SK-N-SH treated with all-trans-retinoic acid at 6 μM for 48 hours (cell line): Measurements from ENCODE around the gene SFI1.

Experiments used
- ATAC-seq: fragments of 200-7000 bp; cut with Tn5 transposase; 3 replicates; pipeline ENCODE4 v1.9.1; 2020; ENCODE audit warnings: mild to moderate bottlenecking, moderate library complexity
- ARNTL ChIP-seq: fragments of 450-650 bp; formaldehyde crosslinking; IDR thresholded peaks from 2 replicates; pipeline ENCODE4 v1.5.0; 2020; ENCODE audit warnings: low read depth, mild to moderate bottlenecking, moderate library complexity, borderline replicate concordance
- CSDC2 ChIP-seq: fragments of 250-450 bp; sonication (Bioruptor Pico); IDR thresholded peaks from 2 replicates; pipeline ENCODE4 v1.5.0; 2020; ENCODE audit warnings: mild to moderate bottlenecking, moderate library complexity
- CSRNP3 ChIP-seq: fragments of 250-450 bp; sonication (Bioruptor Pico); IDR thresholded peaks from 2 replicates; pipeline ENCODE4 v1.5.1; 2021; ENCODE audit warnings: mild to moderate bottlenecking, moderate library complexity
- ESRRG ChIP-seq: fragments of 250-450 bp; sonication (Bioruptor Pico); IDR thresholded peaks from 2 replicates; pipeline ENCODE4 v1.6.1; 2021; ENCODE audit warnings: mild to moderate bottlenecking
- GLIS3 ChIP-seq: fragments of 250-450 bp; sonication (Bioruptor Pico); IDR thresholded peaks from 2 replicates; pipeline ENCODE4 v1.5.0; 2020; ENCODE audit warnings: mild to moderate bottlenecking, moderate library complexity
- ISL1 ChIP-seq: fragments of 250-450 bp; sonication (Bioruptor Pico); IDR thresholded peaks from 2 replicates; pipeline ENCODE4 v2.1.2; 2022; ENCODE audit warnings: mild to moderate bottlenecking, moderate library complexity
- OSR1 ChIP-seq: fragments of 250-450 bp; sonication (Bioruptor Pico); IDR thresholded peaks from 2 replicates; pipeline ENCODE4 v1.8.0; 2022; ENCODE audit warnings: moderate library complexity, mild to moderate bottlenecking, inconsistent platforms
- POU6F1 ChIP-seq: fragments of 250-450 bp; sonication (Bioruptor Pico); IDR thresholded peaks from 2 replicates; pipeline ENCODE4 v1.8.0; 2021; ENCODE audit warnings: low read depth, mild to moderate bottlenecking, moderate library complexity, borderline replicate concordance
- PPARA ChIP-seq: fragments of 250-450 bp; sonication (Bioruptor Pico); IDR thresholded peaks from 2 replicates; pipeline ENCODE4 v1.5.0; 2020; ENCODE audit warnings: mild to moderate bottlenecking, borderline replicate concordance
- RARB ChIP-seq: fragments of 250-450 bp; sonication (Bioruptor Pico); IDR thresholded peaks from 2 replicates; pipeline ENCODE4 v1.8.0; 2021; ENCODE audit warnings: mild to moderate bottlenecking, moderate library complexity
- SNAI2 ChIP-seq: fragments of 250-450 bp; sonication (Bioruptor Pico); IDR thresholded peaks from 2 replicates; pipeline ENCODE4 v1.5.0; 2020; ENCODE audit warnings: mild to moderate bottlenecking, moderate library complexity
- TCF4 ChIP-seq: fragments of 250-450 bp; sonication (Bioruptor Pico); IDR thresholded peaks from 2 replicates; pipeline ENCODE4 v1.8.0; 2021; ENCODE audit warnings: mild to moderate bottlenecking, moderate library complexity, borderline replicate concordance
- TOX ChIP-seq: fragments of 250-450 bp; sonication (Bioruptor Pico); IDR thresholded peaks from 2 replicates; pipeline ENCODE4 v1.8.0; 2021; ENCODE audit warnings: mild to moderate bottlenecking, moderate library complexity, borderline replicate concordance
- TSHZ2 ChIP-seq: fragments of 250-450 bp; sonication (Bioruptor Pico); IDR thresholded peaks from 2 replicates; pipeline ENCODE4 v1.5.0; 2020; ENCODE audit warnings: mild to moderate bottlenecking, moderate library complexity
- ZC3H10 ChIP-seq: fragments of 250-450 bp; sonication (Bioruptor Pico); IDR thresholded peaks from 2 replicates; pipeline ENCODE4 v1.5.1; 2021; ENCODE audit warnings: mild to moderate bottlenecking, moderate library complexity
- ZFP3 ChIP-seq: fragments of 250-450 bp; sonication (Bioruptor Pico); IDR thresholded peaks from 2 replicates; pipeline ENCODE4 v1.5.0; 2020; ENCODE audit warnings: mild to moderate bottlenecking, moderate library complexity
- ZFP30 ChIP-seq: fragments of 450-650 bp; formaldehyde crosslinking; IDR thresholded peaks from 2 replicates; pipeline ENCODE4 v1.5.0; 2022; ENCODE audit warnings: mild to moderate bottlenecking, moderate library complexity
- ZNF565 ChIP-seq: fragments of 450-650 bp; formaldehyde crosslinking; conservative IDR thresholded peaks from 2 replicates; pipeline ENCODE4 v1.5.0; 2020; ENCODE audit warnings: low read depth, mild to moderate bottlenecking, moderate library complexity
- ZNF70 ChIP-seq: fragments of 450-650 bp; formaldehyde crosslinking; IDR thresholded peaks from 2 replicates; pipeline ENCODE4 v1.5.0; 2020; ENCODE audit warnings: mild to moderate bottlenecking, moderate library complexity
- ZNF8 ChIP-seq: fragments of 450-650 bp; formaldehyde crosslinking; IDR thresholded peaks from 2 replicates; pipeline ENCODE4 v1.5.0; 2020; ENCODE audit warnings: mild to moderate bottlenecking, moderate library complexity
- TF ChIP-seq, protein P1 (sequence below): fragments of 250-450 bp; sonication (Bioruptor Pico); IDR thresholded peaks from 2 replicates; pipeline ENCODE4 v1.5.1; 2020; ENCODE audit warnings: low read depth, mild to moderate bottlenecking, moderate library complexity
- TF ChIP-seq, protein P2 (sequence below): fragments of 250-450 bp; sonication (Bioruptor Pico); IDR thresholded peaks from 2 replicates; pipeline ENCODE4 v1.8.0; 2020; ENCODE audit warnings: mild to moderate bottlenecking, moderate library complexity, borderline replicate concordance

Gene SFI1

DNA sequence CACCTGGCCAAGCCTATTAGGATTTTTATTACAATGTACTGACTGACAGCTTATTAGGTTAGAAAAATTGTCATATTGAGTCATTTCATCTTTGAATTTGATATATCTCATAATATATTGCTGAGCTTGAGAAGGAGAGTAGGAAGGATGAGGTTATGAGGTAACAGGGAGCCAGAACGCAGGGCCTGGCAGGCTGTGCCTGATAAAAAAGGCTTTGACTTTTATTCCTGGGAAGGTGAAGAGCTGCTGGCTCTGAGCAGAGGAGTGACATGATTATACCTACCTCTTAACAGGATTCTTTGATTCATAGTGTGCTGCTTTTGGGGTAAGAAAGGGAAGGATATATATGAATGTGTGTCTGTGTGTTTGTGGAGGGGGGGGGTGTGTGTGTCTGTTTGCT lies 70.9 kb downstream of the SFI1 start:
- no peak for ATAC-seq
- TF ChIP-seq OSR1 = no peak
- no peak for TF ChIP-seq TSHZ2 (CRISPR knock-in tag)
- TF ChIP-seq ZC3H10 (CRISPR knock-in tag) = no peak
- no peak for TF ChIP-seq ZNF8
- TF ChIP-seq SNAI2 (CRISPR knock-in tag) = no peak
- no peak for TF ChIP-seq ZFP30 (CRISPR knock-in tag)
- no peak for TF ChIP-seq GLIS3 (CRISPR knock-in tag)
- no peak for TF ChIP-seq TCF4 (CRISPR knock-in tag)
- TF ChIP-seq RARB (CRISPR knock-in tag) = no peak
- TF ChIP-seq TOX (CRISPR knock-in tag) = no peak
- TF ChIP-seq ZFP3 (CRISPR knock-in tag) = no peak
- TF ChIP-seq ZNF70 (CRISPR knock-in tag) = no peak
- TF ChIP-seq, protein P1, sequence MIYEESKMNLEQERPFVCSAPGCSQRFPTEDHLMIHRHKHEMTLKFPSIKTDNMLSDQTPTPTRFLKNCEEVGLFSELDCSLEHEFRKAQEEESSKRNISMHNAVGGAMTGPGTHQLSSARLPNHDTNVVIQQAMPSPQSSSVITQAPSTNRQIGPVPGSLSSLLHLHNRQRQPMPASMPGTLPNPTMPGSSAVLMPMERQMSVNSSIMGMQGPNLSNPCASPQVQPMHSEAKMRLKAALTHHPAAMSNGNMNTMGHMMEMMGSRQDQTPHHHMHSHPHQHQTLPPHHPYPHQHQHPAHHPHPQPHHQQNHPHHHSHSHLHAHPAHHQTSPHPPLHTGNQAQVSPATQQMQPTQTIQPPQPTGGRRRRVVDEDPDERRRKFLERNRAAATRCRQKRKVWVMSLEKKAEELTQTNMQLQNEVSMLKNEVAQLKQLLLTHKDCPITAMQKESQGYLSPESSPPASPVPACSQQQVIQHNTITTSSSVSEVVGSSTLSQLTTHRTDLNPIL (CRISPR knock-in tag) = no peak
- no peak for TF ChIP-seq CSDC2
- TF ChIP-seq ZNF565 (CRISPR knock-in tag) = no peak
- TF ChIP-seq ISL1 (CRISPR knock-in tag) = no peak
- no peak for TF ChIP-seq PPARA (CRISPR knock-in tag)
- TF ChIP-seq ESRRG (CRISPR knock-in tag) = no peak
- no peak for TF ChIP-seq CSRNP3 (CRISPR knock-in tag)
- TF ChIP-seq, all 23 proteins: peak for 0

DNA sequence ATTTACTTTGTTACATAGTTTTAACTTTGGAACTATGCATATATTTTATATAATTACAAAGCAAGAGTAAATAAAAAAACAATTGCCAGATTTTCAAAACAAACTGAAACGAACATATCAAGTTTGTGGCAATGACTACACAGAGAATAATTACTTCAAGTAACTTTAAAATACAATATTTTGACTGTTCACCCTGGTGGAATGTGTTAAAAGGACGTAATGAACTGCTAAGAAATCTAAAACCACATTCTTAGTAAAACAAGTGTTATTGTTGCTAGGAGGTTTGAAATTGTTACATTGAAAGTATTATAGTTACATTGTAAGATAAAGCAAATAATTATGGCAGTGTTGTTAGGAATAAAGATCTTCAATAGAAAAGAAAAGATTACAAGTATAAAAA lies 71.4 kb downstream of the SFI1 start:
- ATAC-seq = no peak
- TF ChIP-seq ZC3H10 (CRISPR knock-in tag) = no peak
- no peak for TF ChIP-seq ARNTL (CRISPR knock-in tag)
- no peak for TF ChIP-seq TCF4 (CRISPR knock-in tag)
- no peak for TF ChIP-seq TSHZ2 (CRISPR knock-in tag)
- TF ChIP-seq ESRRG (CRISPR knock-in tag) = no peak
- no peak for TF ChIP-seq GLIS3 (CRISPR knock-in tag)
- TF ChIP-seq, protein P1 (CRISPR knock-in tag) = no peak

GRCh38 chr22:31569126-31569525 lies 72.8 kb downstream of the SFI1 start:
- TF ChIP-seq, protein P1 (CRISPR knock-in tag) = no peak
- TF ChIP-seq, protein P2, sequence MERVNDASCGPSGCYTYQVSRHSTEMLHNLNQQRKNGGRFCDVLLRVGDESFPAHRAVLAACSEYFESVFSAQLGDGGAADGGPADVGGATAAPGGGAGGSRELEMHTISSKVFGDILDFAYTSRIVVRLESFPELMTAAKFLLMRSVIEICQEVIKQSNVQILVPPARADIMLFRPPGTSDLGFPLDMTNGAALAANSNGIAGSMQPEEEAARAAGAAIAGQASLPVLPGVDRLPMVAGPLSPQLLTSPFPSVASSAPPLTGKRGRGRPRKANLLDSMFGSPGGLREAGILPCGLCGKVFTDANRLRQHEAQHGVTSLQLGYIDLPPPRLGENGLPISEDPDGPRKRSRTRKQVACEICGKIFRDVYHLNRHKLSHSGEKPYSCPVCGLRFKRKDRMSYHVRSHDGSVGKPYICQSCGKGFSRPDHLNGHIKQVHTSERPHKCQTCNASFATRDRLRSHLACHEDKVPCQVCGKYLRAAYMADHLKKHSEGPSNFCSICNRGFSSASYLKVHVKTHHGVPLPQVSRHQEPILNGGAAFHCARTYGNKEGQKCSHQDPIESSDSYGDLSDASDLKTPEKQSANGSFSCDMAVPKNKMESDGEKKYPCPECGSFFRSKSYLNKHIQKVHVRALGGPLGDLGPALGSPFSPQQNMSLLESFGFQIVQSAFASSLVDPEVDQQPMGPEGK (CRISPR knock-in tag) = no peak
- TF ChIP-seq POU6F1 (no peak), OSR1 (no peak)
- TF ChIP-seq, all 23 proteins: peak for 0
- ATAC-seq = no peak
